Activated T-helper 1 cell treated with anti-CD3 and anti-CD28 coated beads, Interleukin-2, amount 50 U/mL, for 16 hours (primary cell): ENCODE data around the gene PPP1CA.

ENCODE experiments used
- DNase-seq, 2 donors: peaks; one replicate each; pipeline ENCODE4 v3.0.0-alpha.2; 2020; ENCODE audit warnings: low read depth in 1 of 2, low spot score in 1 of 2

The PPP1CA gene

GRCh38 chr11:67370351-67371076 is 31.1 kb downstream of the PPP1CA start:
- no peak for DNase-seq

GRCh38 chr11:67369801-67370284 is 31.8 kb downstream of the PPP1CA start:
- no peak for DNase-seq

- DNase-seq, result no peak
These were observed 32.4 kb downstream of the PPP1CA start for GRCh38 chr11:67369275-67369674.

GRCh38 chr11:67368621-67369020 is 33.0 kb downstream of the PPP1CA start:
- no peak for DNase-seq

- DNase-seq, result no peak
These were observed 33.9 kb downstream of the PPP1CA start for GRCh38 chr11:67367761-67368227.

- DNase-seq, result no peak
These were observed 34.5 kb downstream of the PPP1CA start for GRCh38 chr11:67366961-67367760.

GRCh38 chr11:67366546-67366945 is 35.1 kb downstream of the PPP1CA start:
- no peak for DNase-seq

GRCh38 chr11:67365736-67366444 is 35.8 kb downstream of the PPP1CA start:
- no peak for DNase-seq

- DNase-seq, result no peak
These were observed 36.6 kb downstream of the PPP1CA start for GRCh38 chr11:67364783-67365722.

GRCh38 chr11:67364169-67364568 is 37.5 kb downstream of the PPP1CA start:
- DNase-seq, result no peak

- no peak for DNase-seq
These were observed 43.6 kb downstream of the PPP1CA start for GRCh38 chr11:67357831-67358670.

- peak; percentile 40 to 53 for DNase-seq
These were observed 44.6 kb downstream of the PPP1CA start for GRCh38 chr11:67356864-67357561.

GRCh38 chr11:67356387-67356863 is 45.2 kb downstream of the PPP1CA start:
- no peak for DNase-seq

- no peak for DNase-seq
These were observed 45.8 kb downstream of the PPP1CA start for GRCh38 chr11:67355794-67356386.

GRCh38 chr11:67355023-67355793 is 46.5 kb downstream of the PPP1CA start:
- DNase-seq, result no peak

GRCh38 chr11:67354075-67355022 is 47.3 kb downstream of the PPP1CA start:
- no peak for DNase-seq
